ENCODE results near the gene EFCAB11. TPM values are rescaled to one million over a fixed set of nuclear protein-coding genes. Genes with fewer than 3 reads are reported as not detected.
A peak's percentile ranks its signal among the peaks of the same experiment; 100 is the strongest.

The EFCAB11 gene
- polyA plus RNA-seq, 1 donor: 4.8 TPM

DNA sequence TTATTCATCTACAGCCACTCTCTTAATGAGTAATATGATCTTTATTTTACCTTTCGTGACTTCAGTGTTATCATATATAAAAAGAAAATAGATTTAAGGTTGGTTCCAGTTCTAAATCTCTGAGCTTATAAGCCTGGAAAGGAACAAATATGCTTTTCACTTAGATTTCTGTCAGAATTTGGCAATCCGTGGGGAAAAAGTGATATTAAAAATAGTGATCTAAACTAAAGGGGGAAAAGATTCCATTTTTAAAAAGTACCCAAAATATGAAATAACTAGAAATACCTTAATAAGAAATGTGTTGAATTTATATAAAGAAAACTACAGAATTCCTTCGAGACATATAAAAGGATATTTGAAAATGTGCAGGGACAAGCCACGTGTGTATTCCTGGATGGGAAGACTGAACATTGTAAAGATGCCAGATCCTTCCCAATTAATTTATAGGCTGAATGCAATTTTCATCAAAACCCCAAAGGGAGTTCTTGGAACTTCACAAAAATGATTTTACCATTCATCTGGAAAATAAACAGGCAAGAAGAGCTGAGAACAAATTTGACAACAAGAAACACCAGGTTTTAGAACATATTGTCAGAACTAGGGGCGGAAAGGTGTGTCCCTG lies 142.5 kb downstream of the EFCAB11 start:
- peak; percentile 43 for DNase-seq

DNA sequence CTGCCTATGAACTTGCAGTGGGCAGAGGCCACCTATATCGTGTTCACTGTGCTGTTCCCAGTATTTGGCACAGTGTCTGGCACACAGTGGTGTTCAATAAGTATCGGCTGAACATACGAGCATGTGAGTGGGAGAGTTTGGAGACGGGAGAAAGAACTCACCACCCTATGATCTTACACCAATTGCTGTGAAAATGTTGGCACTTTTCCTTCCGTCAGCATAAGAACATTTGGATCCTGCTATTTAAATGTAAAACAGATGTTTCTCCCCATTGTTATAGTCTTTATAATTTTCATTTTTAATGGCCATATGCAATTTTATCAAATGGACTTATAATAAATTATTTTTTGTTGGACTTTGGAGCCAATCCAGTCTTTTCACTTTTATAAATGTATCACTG lies 144.4 kb downstream of the EFCAB11 start:
- DNase-seq: no peak

DNA sequence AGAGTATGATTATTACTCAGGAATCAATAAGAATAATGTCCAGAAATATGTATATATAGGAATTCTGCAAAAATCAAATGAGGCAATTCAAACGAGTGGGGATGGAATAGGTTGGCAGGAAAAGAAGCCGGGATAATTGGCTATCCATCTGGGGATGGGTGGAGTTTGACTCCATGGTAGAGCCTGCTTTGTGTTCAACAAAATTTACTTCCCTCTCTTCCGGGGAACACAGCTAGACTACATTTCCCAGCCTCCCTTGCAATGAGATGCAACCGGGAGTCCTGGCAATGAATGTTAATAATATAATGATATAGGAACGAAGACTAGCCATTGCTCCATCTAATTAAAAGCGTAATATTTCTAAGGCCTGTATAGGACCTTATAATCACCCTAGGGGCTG lies 146.6 kb downstream of the EFCAB11 start:
- no peak for DNase-seq

DNA sequence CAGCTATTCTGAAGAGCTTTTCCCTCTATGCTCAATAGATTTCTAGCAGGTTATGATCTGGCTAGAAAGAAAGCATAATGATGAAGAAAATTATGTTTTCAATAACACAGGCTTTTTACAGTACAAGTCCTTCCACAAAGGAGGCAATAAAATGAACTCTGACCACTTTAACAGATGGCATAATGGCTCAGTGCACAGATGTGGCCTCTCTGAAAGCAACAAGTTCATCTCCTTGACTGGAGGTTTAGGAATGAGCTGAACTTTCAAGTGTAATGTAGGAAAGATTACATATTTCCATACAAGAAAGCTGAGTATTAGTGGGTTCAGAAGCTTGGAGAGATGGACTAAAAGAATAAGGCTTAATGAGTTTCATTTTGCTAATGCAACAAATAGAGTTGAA lies 147.4 kb downstream of the EFCAB11 start:
- peak; percentile 35 for DNase-seq

DNA sequence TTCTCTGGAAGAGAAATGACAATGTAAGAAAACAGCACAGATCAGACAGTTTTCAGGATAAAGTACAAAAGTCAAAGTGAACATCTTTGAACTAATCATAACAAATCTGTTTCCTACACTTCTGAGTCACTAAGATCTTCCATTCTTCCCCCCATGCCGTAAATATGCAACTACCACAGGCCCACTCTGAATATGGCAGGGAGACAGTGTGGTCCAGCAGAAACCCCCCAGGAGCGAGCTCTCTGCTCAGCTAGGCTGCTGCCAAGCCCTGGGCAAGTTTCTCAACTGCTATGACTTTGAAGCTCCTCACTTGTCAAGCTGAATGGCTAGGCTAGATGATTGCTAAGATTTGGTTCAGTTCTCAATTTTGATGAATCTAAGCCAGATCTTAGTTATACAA lies 148.1 kb downstream of the EFCAB11 start:
- no peak for DNase-seq

GRCh38 chr14:89805501-89805900 lies 149.0 kb downstream of the EFCAB11 start:
- DNase-seq: no peak

DNA sequence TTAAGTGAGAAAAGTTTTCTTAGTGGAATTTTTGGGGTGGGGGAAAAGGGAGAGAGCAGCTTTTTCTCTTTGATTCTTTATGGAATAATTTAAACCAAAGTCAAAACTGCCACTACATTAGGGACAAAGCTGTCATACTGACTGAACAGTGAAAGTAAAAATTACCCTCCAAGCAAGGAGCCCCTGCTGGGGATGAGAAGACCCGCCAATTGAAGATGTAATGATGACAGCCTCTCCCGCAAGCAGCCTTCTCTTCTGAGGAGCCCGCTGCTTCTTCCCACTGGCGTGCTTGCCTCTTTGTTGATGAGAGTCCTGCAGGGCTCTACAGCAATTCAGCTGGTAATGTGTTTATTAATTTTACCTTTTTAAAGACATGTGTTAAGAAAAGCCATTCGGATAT lies 151.0 kb downstream of the EFCAB11 start:
- no peak for DNase-seq

- no peak for DNase-seq
Measured at GRCh38 chr14:89801136-89801535, 153.4 kb downstream of the EFCAB11 start.

DNA sequence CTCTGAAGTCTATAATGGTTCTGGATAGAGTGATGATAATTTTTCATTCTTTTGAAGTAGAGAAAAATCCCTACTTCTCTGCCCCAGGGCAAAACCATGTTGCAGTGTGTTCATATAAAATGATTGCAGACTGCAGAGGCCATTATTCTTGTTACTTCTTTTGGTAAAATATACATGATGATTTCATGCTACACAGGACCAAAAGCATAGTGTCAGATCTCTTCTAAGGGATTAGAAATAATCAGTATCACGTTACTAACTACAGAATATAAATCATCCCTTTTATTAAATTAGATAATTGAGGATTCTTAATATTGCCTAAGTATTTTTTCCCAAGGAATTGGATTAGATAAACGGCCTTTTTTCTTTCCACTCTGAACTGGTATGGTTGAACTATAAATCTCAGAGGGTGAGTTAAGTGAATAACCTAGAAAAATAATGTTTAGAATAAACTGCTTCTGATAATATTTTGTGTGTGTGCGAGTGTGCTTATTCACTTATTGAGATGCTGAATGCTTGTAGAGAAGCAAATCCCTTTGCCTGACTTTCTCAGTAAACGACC lies 156.2 kb downstream of the EFCAB11 start:
- no peak for DNase-seq

GRCh38 chr14:89797148-89797547 lies 157.4 kb downstream of the EFCAB11 start:
- no peak for DNase-seq

DNA sequence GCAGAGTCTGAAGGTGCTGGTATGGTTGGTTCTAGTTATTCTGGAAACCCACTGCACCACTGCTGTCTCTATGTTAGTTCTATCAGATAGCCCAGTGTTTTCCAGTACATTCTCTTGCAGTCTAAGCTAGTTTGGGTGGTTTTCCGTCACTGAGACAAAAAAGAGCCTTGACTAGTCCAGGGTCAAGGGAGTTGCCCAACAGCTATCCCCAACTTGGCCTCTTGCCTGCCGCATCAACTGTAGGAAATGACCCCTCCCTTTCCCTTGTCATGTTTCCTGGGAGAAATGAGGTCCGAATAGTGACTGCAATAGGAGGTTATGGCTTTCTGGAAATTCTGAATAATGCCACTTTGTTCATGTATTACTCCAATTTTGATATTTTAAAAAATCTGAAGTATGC lies 160.4 kb downstream of the EFCAB11 start:
- DNase-seq: no peak

DNA sequence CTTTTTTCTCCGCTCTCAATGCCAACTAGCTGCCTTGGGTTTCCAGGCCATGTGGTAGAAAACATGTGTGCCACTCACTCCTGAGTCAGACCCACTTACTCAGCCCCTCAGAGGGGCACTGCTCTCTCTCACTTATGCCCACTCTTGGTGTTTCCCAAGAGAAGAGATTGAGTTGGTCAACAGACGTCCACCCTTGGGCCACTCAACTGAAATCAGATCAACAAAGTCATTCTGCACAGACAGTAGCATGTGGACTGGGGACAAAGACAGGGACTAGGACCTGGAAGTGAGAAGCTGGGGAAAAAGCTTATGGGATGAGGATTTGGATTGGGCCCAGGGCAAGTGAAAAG lies 161.2 kb downstream of the EFCAB11 start:
- DNase-seq: no peak

- DNase-seq: no peak
Measured at GRCh38 chr14:89792489-89793366, 161.8 kb downstream of the EFCAB11 start.

DNA sequence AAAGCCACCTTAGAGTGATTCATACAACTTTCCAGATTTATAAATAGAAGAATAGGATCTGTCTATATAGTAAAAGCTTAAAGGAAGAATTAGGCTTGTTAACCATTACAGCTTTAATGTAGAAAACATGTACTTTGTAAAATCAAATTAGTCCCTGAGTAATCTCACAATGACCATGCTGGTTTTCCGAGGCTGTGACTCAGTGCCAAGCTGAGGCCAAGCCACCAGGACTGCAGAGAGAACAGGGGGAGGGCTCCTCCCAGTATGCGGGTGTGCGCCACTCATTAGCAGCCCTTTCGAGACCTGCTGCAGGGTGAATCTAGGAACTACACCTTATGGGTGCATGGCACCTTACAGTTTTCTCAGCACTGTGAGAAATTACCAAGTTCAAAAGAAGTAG lies 167.0 kb downstream of the EFCAB11 start:
- no peak for DNase-seq

- no peak for DNase-seq
Measured at GRCh38 chr14:89781046-89781445, 173.5 kb downstream of the EFCAB11 start.

DNA sequence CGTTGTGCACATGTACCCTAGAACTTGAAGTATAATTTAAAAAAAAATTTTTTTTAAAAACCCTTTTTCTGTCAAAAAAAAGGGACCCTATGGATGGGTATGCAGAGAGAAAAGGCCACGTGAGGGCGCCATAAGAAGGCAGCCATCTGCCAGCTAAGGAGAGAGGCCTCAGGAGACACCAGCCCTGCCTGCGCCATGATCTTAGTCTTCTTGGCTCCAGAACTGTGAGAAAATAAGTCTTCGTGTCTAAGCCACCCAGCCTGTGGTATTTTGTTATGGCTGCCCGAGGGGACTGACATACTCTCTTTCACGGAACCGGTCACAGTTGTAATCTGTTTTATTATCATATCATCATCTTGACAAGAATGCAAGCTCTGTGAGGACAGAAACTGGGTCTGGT lies 174.8 kb downstream of the EFCAB11 start:
- DNase-seq: no peak

GRCh38 chr14:89775946-89776345 lies 178.6 kb downstream of the EFCAB11 start:
- DNase-seq: no peak

GRCh38 chr14:89775151-89775550 lies 179.4 kb downstream of the EFCAB11 start:
- no peak for DNase-seq

- no peak for DNase-seq
Measured at GRCh38 chr14:89773644-89774316, 180.8 kb downstream of the EFCAB11 start.

DNA sequence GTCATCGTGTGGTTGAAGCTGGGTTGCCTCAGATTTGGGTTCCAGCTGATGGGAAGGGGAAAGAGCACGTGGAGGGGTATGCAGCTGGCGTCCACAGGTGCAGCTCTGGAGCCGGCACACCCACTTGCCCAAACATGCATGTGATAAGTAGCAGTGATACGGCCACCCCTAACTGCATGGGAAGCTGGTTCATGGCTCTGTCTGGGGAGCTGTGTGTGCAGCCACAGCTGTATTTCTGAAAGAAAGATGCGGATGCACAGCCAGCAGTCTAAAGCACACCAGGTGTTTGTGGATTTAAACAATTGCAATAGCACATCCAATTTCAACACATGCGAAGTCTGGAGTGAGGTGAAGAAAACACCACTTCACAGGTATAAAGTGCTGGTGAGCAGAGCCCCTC lies 181.4 kb downstream of the EFCAB11 start:
- no peak for DNase-seq

- DNase-seq: no peak
Measured at GRCh38 chr14:89771251-89771650, 183.3 kb downstream of the EFCAB11 start.

DNA sequence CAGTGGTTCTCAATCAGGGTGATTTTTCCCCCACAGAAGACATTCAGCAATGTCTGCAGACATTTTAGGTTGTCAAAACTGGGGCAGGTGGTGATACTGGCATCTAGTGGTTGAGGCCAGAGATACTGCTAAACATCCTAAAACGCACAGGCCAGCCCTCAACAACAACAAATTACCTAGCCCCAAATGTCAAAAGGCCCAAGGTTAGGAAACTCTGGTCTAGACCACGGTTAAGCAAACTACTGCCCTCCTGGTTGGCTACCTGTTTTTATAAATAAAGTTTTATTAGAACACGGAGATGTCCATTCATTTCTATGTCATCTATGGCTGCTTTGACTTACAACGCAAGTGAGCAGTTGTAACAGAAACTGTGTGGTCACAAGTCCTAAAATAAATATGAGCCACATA lies 186.7 kb downstream of the EFCAB11 start:
- peak; percentile 20 for DNase-seq

DNA sequence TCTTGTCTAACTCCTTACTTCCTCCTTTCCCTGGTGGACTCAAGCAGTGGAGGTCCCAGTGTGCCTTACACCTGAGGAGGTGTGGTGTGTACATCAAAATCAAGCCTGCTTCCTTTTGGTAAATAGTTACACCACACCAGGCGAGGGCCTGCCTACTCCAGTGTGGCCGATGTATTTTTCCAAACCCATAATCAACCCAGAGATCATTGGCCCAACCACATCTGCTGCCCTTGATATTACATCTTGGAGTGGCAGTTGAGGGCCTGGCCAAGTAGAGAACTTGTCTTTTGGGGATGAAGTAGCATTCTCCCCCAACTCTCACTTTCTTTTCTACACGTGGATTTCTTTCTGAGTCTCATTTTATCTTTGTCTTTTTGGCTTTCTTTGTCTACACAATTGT lies 187.4 kb downstream of the EFCAB11 start:
- DNase-seq: no peak

All from hindlimb muscle (tissue), 1 donor.